ENCODE results near the gene NUDT3.

- TF ChIP-seq ARNTL (CRISPR knock-in tag; IDR thresholded peaks at IDR 0.05; ENCODE audit: borderline replicate concordance, low read depth) (no peak), ISL1 (CRISPR knock-in tag; IDR thresholded peaks at IDR 0.05) (no peak), ZFP3 (CRISPR knock-in tag; IDR thresholded peaks at IDR 0.05) (no peak), ZC3H10 (CRISPR knock-in tag; IDR thresholded peaks at IDR 0.05) (no peak), OSR1 (CRISPR knock-in tag; IDR thresholded peaks at IDR 0.05) (no peak), PATZ1 (CRISPR knock-in tag; IDR thresholded peaks at IDR 0.05; ENCODE audit: borderline replicate concordance) (no peak), CREB5 (CRISPR knock-in tag; IDR thresholded peaks at IDR 0.05; ENCODE audit: low read depth) (no peak), TCF4 (CRISPR knock-in tag; IDR thresholded peaks at IDR 0.05; ENCODE audit: borderline replicate concordance) (no peak), ESRRG (CRISPR knock-in tag; IDR thresholded peaks at IDR 0.05) (no peak)
Measured at GRCh38 chr6:34439442-34439841, 47.0 kb upstream of the NUDT3 start.

Measured in SK-N-SH treated with all-trans-retinoic acid at 6 μM for 48 hours (cell line).